ENCODE results near the gene RASGRF1. TPM values are rescaled to one million over a fixed set of nuclear protein-coding genes. Genes with fewer than 3 reads are reported as not detected.

Gene RASGRF1
- total RNA-seq, 1 donor, result not detected

- TF ChIP-seq, protein P1, sequence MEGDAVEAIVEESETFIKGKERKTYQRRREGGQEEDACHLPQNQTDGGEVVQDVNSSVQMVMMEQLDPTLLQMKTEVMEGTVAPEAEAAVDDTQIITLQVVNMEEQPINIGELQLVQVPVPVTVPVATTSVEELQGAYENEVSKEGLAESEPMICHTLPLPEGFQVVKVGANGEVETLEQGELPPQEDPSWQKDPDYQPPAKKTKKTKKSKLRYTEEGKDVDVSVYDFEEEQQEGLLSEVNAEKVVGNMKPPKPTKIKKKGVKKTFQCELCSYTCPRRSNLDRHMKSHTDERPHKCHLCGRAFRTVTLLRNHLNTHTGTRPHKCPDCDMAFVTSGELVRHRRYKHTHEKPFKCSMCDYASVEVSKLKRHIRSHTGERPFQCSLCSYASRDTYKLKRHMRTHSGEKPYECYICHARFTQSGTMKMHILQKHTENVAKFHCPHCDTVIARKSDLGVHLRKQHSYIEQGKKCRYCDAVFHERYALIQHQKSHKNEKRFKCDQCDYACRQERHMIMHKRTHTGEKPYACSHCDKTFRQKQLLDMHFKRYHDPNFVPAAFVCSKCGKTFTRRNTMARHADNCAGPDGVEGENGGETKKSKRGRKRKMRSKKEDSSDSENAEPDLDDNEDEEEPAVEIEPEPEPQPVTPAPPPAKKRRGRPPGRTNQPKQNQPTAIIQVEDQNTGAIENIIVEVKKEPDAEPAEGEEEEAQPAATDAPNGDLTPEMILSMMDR (IDR thresholded peaks at IDR 0.05; ENCODE audit: insufficient read depth, low read length), result no peak
- no peak for DNase-seq (ENCODE audit: low read depth)
- no peak overlapping the region for H3K4me3 ChIP-seq (ENCODE audit: low read depth, low read length)
These were observed 1.2 kb downstream of the RASGRF1 start for GRCh38 chr15:79089331-79089889.

DNA sequence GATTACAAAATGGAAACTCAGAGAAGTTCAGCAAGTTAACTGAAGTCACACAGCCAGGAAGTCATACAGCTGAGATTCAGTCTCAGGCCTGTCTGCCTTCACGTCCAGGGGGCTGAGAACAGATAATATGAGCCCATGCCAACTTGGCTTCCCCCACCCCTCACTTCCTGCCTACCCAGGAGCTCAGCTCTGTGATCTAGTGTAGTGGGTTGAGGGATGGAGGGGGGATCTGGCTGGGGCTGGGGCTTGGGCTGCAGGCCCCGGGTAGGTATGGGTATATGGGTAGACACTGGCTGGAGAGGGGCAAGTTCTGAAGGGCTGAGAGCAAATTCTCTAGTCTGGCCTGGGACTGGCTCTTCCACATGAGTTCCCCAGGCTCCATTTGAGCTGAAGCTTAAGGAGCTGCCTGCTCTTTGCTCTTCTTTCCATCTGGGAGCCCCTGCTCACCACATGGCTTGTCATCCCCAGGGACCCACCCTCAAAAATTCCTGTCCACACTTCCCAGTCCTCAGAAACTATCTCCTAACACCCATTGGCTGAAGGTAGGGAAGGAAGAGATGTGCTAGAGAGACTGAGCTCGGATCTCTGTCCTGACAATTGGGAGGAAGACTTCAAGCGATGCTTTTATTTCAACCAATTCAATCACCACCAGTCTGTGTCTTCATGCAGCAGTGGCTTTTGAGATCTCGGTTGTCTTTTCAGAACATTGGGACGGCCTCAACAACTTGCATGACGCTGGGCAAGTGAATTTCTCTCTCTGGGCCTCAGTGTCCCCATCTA, 2.0 kb downstream of the RASGRF1 start:
- TF ChIP-seq, protein P1 (IDR thresholded peaks at IDR 0.05; ENCODE audit: insufficient read depth, low read length), result no peak
- DNase-seq (ENCODE audit: low read depth), result no peak
- H3K4me3 ChIP-seq (ENCODE audit: low read depth, low read length), result no peak overlapping the region

GRCh38 chr15:79086814-79087213, 3.8 kb downstream of the RASGRF1 start:
- TF ChIP-seq, protein P1 (IDR thresholded peaks at IDR 0.05; ENCODE audit: insufficient read depth, low read length), result no peak
- DNase-seq (ENCODE audit: low read depth), result no peak
- no peak overlapping the region for H3K4me3 ChIP-seq (ENCODE audit: low read depth, low read length)

DNA sequence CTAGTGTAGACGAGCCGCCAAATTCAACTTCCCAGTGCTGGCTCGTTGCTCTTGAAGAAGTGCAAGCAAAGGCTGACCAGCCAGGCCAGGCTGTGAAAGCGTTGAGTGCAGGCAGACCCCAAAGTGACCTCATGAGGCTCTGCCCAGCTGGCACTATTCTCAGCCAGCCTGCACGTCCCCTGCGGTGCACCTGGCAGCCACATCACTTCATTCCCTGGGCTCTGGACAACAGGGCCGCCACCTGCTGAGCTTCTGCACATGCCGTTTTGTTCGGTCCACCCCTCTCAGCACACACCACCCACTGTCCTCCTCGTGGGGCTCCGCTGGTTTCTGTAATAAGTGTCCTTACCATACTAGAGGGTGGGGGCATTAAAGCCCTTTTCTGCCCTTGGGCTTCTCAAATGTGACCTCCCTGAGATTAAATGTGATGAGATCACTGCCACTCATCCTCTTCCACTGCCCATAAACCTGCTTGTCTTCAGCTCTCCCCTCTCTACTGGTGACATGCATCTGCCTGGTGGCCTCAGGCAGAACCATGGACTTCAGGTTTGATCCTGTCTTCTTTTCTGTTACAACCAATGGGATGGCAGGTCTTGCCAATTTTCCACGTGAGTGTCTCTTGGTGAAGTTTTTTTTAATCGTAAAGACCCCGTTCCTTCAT, 6.1 kb downstream of the RASGRF1 start:
- TF ChIP-seq, protein P1 (IDR thresholded peaks at IDR 0.05; ENCODE audit: insufficient read depth, low read length), result no peak
- H3K4me3 ChIP-seq (ENCODE audit: low read depth, low read length), result no peak overlapping the region
- no peak for DNase-seq (ENCODE audit: low read depth)

DNA sequence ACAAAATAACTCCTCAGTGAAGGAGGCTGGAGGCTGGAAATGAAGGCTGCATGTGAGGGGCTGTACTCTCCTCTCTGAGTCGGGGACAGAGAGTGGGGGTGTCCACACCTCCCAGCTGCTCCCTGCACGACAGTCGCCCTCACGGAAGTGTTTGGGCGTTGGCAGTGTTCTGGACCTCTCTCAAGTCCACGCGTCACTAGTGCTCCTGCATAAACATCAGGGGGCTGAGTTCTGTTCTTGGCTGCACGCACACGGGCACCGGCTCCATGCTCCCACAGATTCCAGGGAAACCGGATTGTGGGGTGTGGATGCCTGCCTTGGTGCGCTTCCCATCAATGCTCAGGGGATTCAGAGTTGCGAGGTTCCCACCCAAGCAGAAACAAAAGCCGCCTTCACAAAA, 7.4 kb downstream of the RASGRF1 start:
- TF ChIP-seq, protein P1 (IDR thresholded peaks at IDR 0.05; ENCODE audit: insufficient read depth, low read length), result no peak
- no peak overlapping the region for H3K4me3 ChIP-seq (ENCODE audit: low read depth, low read length)
- DNase-seq (ENCODE audit: low read depth), result no peak

DNA sequence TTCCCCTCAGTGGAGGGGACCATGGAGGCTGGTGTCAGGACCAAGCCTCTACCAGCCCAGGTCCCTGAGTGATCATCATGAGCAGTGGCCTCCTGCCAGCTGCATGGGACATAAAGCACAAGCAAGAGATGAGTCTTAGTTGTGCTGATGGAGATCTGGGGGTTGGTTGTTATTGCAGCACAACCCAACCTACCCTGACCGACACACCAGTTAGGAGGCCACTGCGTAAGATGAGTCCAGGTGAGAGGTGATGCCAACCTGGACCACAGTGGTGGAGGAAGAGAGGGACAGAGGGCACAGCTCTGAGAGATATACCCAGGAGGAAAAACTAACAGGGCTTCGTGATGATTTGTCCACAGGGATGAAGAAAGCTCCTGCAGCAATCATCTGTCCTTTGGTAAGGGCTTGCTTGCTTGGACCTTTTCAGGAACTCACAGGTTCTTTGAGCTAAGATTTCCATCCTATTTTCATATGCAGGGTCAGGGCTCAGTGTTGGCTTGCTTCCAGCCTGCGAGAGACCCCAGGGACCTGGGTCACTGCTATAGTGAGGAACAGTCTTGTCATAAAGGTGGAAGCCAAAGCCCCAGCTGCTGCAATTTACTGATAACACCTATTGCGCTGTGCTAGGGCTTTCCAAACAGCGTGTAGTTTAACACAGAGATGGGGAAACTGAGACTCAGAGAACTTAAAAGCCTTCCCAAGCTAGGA, 8.1 kb downstream of the RASGRF1 start:
- H3K4me3 ChIP-seq (ENCODE audit: low read depth, low read length), result no peak overlapping the region
- TF ChIP-seq, protein P1 (IDR thresholded peaks at IDR 0.05; ENCODE audit: insufficient read depth, low read length), result no peak
- DNase-seq (ENCODE audit: low read depth), result no peak
